Measurements from ENCODE around the gene PRMT7. TPM values are rescaled to one million over a fixed set of nuclear protein-coding genes. Genes with fewer than 3 reads are reported as not detected.

PRMT7 gene
- polyA plus RNA-seq, 1 experiment: 40.0 TPM

GRCh38 chr16:68265078-68265920 lies 45.5 kb upstream of the PRMT7 start:
- ChIA-PET POLR2A (no interaction called here), CTCF (interaction anchor here (0.6 to 14.3 kb wide), 2 partner anchors 59 to 217 kb away, joined by 3 to 310 read pairs; no protein-coding TSS in a partner anchor)
- TF ChIP-seq CTCF (IDR thresholded peaks at IDR 0.05; ENCODE audit: insufficient read depth, low read depth, low read length): no peak
- Histone ChIP-seq H3K4me3 (ENCODE audit: low read depth, low read length) (peak overlapping the region; percentile 98), H3K36me3 (ENCODE audit: control insufficient read depth, insufficient read depth, low read length) (peaks cover 1% of the 10 kb centered on the region), H3K27me3 (ENCODE audit: control insufficient read depth, insufficient read depth, low read length) (no peaks in the 10 kb centered on the region)
- DNase-seq (ENCODE audit: low read depth): peak; percentile 56

GRCh38 chr16:68267612-68268405 lies 43.0 kb upstream of the PRMT7 start:
- peaks cover under 1% of the 10 kb centered on the region for H3K36me3 ChIP-seq (ENCODE audit: control insufficient read depth, insufficient read depth, low read length)
- H3K27me3 ChIP-seq (ENCODE audit: control insufficient read depth, insufficient read depth, low read length): no peaks in the 10 kb centered on the region
- TF ChIP-seq CTCF (IDR thresholded peaks at IDR 0.05; ENCODE audit: insufficient read depth, low read depth, low read length): no peak
- H3K4me3 ChIP-seq (ENCODE audit: low read depth, low read length): no peak overlapping the region
- POLR2A ChIA-PET: no interaction called here
- DNase-seq (ENCODE audit: low read depth): no peak
- CTCF ChIA-PET: no interaction called here

- ChIA-PET CTCF (interaction anchor here (1.0 to 1.1 kb wide), 2 partner anchors 12 to 14 kb away, joined by 3 to 4 read pairs; no protein-coding TSS in a partner anchor), POLR2A (no interaction called here)
- no peak overlapping the region for H3K4me3 ChIP-seq (ENCODE audit: low read depth, low read length)
- H3K36me3 ChIP-seq (ENCODE audit: control insufficient read depth, insufficient read depth, low read length): peaks cover 6% of the 10 kb centered on the region
- TF ChIP-seq CTCF (IDR thresholded peaks at IDR 0.05; ENCODE audit: insufficient read depth, low read depth, low read length): no peak
- no peak for DNase-seq (ENCODE audit: low read depth)
- no peaks in the 10 kb centered on the region for H3K27me3 ChIP-seq (ENCODE audit: control insufficient read depth, insufficient read depth, low read length)
These were observed 41.0 kb upstream of the PRMT7 start for GRCh38 chr16:68269793-68270192.

GRCh38 chr16:68270353-68270752 lies 40.5 kb upstream of the PRMT7 start:
- peaks cover 8% of the 10 kb centered on the region for H3K36me3 ChIP-seq (ENCODE audit: control insufficient read depth, insufficient read depth, low read length)
- CTCF ChIA-PET: interaction anchor here (1.0 to 1.1 kb wide), 2 partner anchors 12 to 13 kb away, joined by 3 to 4 read pairs; no protein-coding TSS in a partner anchor
- POLR2A ChIA-PET: no interaction called here

More at GRCh38 chr16:68270353-68270752, 40.5 kb upstream of the PRMT7 start:
- no peak for DNase-seq (ENCODE audit: low read depth)
- Histone ChIP-seq H3K27me3 (ENCODE audit: control insufficient read depth, insufficient read depth, low read length) (no peaks in the 10 kb centered on the region), H3K4me3 (ENCODE audit: low read depth, low read length) (no peak overlapping the region)
- no peak for TF ChIP-seq CTCF (IDR thresholded peaks at IDR 0.05; ENCODE audit: insufficient read depth, low read depth, low read length)
